ENCODE results near the gene TOMM6.

- TF ChIP-seq EZH2 (IDR thresholded peaks at IDR 0.05) (no peak), POLR2AphosphoS5 (IDR thresholded peaks at IDR 0.05; ENCODE audit: borderline replicate concordance, low read depth, low read length) (no peak)
Observed at GRCh38 chr6:41836660-41837052, 49.2 kb downstream of the TOMM6 start.

Data from SK-N-MC (cell line).